SK-N-SH (cell line): ENCODE results near the gene SMIM28. TPM values are rescaled to one million over a fixed set of nuclear protein-coding genes. Genes with fewer than 3 reads are reported as not detected.

Experiments
- CTCF ChIA-PET: fragments of 300-600, 350-600 bp; formaldehyde crosslinking; extraction: SDS; loops from one replicate; lab custom pipeline; 2021; lab: Yijun Ruan, JAX
- POLR2A ChIA-PET: fragments of 350-600 bp; sonication (Branson Sonifier 250); formaldehyde crosslinking; extraction: SDS; loops from one replicate; lab custom pipeline; 2020; ENCODE audit warnings: antibody characterized with exemption, inconsistent platforms; lab: Yijun Ruan, JAX
- DNase-seq: peaks from one replicate; pipeline ENCODE4 v3.0.0; 2012
- H2AFZ ChIP-seq: fragments of 200-600 bp; sonication (generic); 2 replicates; pipeline ENCODE4 v1.8.1; 2016; ENCODE audit warnings: antibody characterized with exemption, mild to moderate bottlenecking, low read depth
- H3F3A ChIP-seq: fragments of 200-600 bp; sonication (generic); replicated peaks from 2 replicates; pipeline ENCODE3; 2016; ENCODE audit warnings: antibody characterized with exemption, mild to moderate bottlenecking; ENCODE audit not compliant: insufficient read depth
- H3K27ac ChIP-seq, 2 experiments: fragments of 200-500 bp in 1 of 2; fragments of 200-600 bp in 1 of 2; sonication (Bioruptor generic) in 1 of 2; sonication (generic), shearing (Covaris generic) in 1 of 2; 2 replicates each; pipeline versions ENCODE4 v1.5.1 to v1.6.1; 2014 to 2016; ENCODE audit warnings: low read depth in 2 of 2, inconsistent platforms in 1 of 2, low read length in 1 of 2, mild to moderate bottlenecking in 1 of 2, mixed read lengths in 1 of 2
- H3K27me3 ChIP-seq: fragments of 200-600 bp; sonication (generic), shearing (Covaris generic); 2 replicates; pipeline ENCODE4 v1.6.1; 2016; ENCODE audit warnings: mixed run types; ENCODE audit not compliant: insufficient read depth
- H3K36me3 ChIP-seq, 2 experiments: fragments of 200-500 bp in 1 of 2; fragments of 200-600 bp in 1 of 2; sonication (Bioruptor generic) in 1 of 2; sonication (generic) in 1 of 2; replicated peaks in 1 of 2; 2 replicates each; pipeline versions ENCODE3 to v1.5.1; 2014 to 2016; ENCODE audit warnings: low read length in 1 of 2, mild to moderate bottlenecking in 1 of 2; ENCODE audit not compliant: insufficient read depth in 2 of 2, control insufficient read depth in 1 of 2
- H3K4me1 ChIP-seq, 2 experiments: fragments of 200-500 bp in 1 of 2; fragments of 200-600 bp in 1 of 2; sonication (Bioruptor generic) in 1 of 2; sonication (generic), shearing (Covaris generic) in 1 of 2; 2 replicates each; pipeline versions ENCODE4 v1.5.1 to v1.6.1; 2014 to 2016; ENCODE audit warnings: low read depth in 1 of 2, low read length in 1 of 2, mixed run types in 1 of 2; ENCODE audit not compliant: insufficient read depth in 2 of 2, control insufficient read depth in 1 of 2
- H3K4me2 ChIP-seq: fragments of 200-600 bp; sonication (generic), shearing (Covaris generic); 2 replicates; pipeline ENCODE4 v1.6.1; 2017; ENCODE audit warnings: mixed run types
- H3K4me3 ChIP-seq, 2 experiments: fragments of 200-500 bp in 1 of 2; fragments of 200-600 bp in 1 of 2; sonication (Bioruptor generic) in 1 of 2; sonication (generic), shearing (Covaris generic) in 1 of 2; 2 replicates each; pipeline versions ENCODE4 v1.5.1 to v1.8.1; 2014 to 2016; ENCODE audit warnings: low read depth in 2 of 2, inconsistent platforms in 1 of 2, low read length in 1 of 2, mild to moderate bottlenecking in 1 of 2, mixed read lengths in 1 of 2, moderate library complexity in 1 of 2
- H3K79me2 ChIP-seq: fragments of 200-600 bp; sonication (generic); 2 replicates; pipeline ENCODE4 v1.8.1; 2017; ENCODE audit warnings: mild to moderate bottlenecking; ENCODE audit not compliant: insufficient read depth
- H3K9ac ChIP-seq: fragments of 200-600 bp; sonication (generic); 2 replicates; pipeline ENCODE4 v1.6.1; 2017; ENCODE audit warnings: mixed run types
- H3K9me2 ChIP-seq: fragments of 200-600 bp; sonication (generic); 2 replicates; pipeline ENCODE4 v1.6.1; 2017; ENCODE audit warnings: mixed run types
- H3K9me3 ChIP-seq: fragments of 200-600 bp; sonication (generic); 2 replicates; pipeline ENCODE4 v1.6.1; 2017; ENCODE audit warnings: mixed run types, mild to moderate bottlenecking, moderate library complexity
- H4K20me1 ChIP-seq: fragments of 200-600 bp; sonication (generic); 2 replicates; pipeline ENCODE4 v1.6.1; 2017; ENCODE audit warnings: mild to moderate bottlenecking, mixed run types; ENCODE audit not compliant: insufficient read depth
- CHD2 ChIP-seq: fragments of 150-350 bp; IDR thresholded peaks from 2 replicates; pipeline ENCODE4 v1.6.1; 2018; ENCODE audit warnings: low read length; ENCODE audit not compliant: partially characterized antibody
- EP300 ChIP-seq, 2 experiments: IDR thresholded peaks; 2 replicates each; pipeline versions ENCODE4 v1.4.0 to v1.6.1; 2012; ENCODE audit warnings: borderline replicate concordance in 1 of 2, low read depth in 1 of 2, low read length in 1 of 2
- FOSL2 ChIP-seq: IDR thresholded peaks from 2 replicates; pipeline ENCODE4 v1.4.0; 2012; ENCODE audit warnings: low read depth, mild to moderate bottlenecking, moderate library complexity, borderline replicate concordance
- FOXJ3 ChIP-seq: sonication (generic); formaldehyde crosslinking; IDR thresholded peaks from 2 replicates; pipeline ENCODE4 v1.5.1; 2020; ENCODE audit warnings: mild to moderate bottlenecking, missing genetic modification reagents
- FOXM1 ChIP-seq: IDR thresholded peaks from 2 replicates; pipeline ENCODE4 v1.4.0; 2012; ENCODE audit warnings: low read depth, mild to moderate bottlenecking
- MEF2A ChIP-seq: IDR thresholded peaks from 2 replicates; pipeline ENCODE4 v1.4.0; 2012; ENCODE audit warnings: low read depth, borderline replicate concordance
- RAD21 ChIP-seq: IDR thresholded peaks from 2 replicates; pipeline ENCODE4 v1.6.1; 2012; ENCODE audit warnings: mild to moderate bottlenecking, low read length
- SIN3A ChIP-seq: IDR thresholded peaks from 2 replicates; pipeline ENCODE4 v1.6.1; 2012; ENCODE audit warnings: low read depth, mild to moderate bottlenecking, low read length, moderate library complexity, borderline replicate concordance
- TAF1 ChIP-seq: IDR thresholded peaks from 2 replicates; pipeline ENCODE4 v1.6.1; 2012; ENCODE audit warnings: low read depth, mild to moderate bottlenecking, low read length, moderate library complexity, borderline replicate concordance
- WGBS: methylation state at CpG from one replicate; pipeline ENCODE4 v1.1.6; 2017; ENCODE audit warnings: low lambda C conversion rate; 5-methylcytosine and 5-hydroxymethylcytosine counted together
- polyA plus RNA-seq, 3 experiments: library from polyadenylated mRNA; depleted of rRNA; stranded (reverse); fragments of >200 nt; gene quantifications; 2 replicates each; pipeline ENCODE4 v1.2.3, GENCODE V29; 2012
- TF ChIP-seq, protein P1 (sequence below): IDR thresholded peaks from 2 replicates; pipeline ENCODE4 v1.6.1; 2012; ENCODE audit warnings: mild to moderate bottlenecking, low read depth, low read length, moderate library complexity
- TF ChIP-seq, protein P2 (sequence below): IDR thresholded peaks from 2 replicates; pipeline ENCODE4; 2012
- TF ChIP-seq, protein P3 (sequence below): fragments of 150-350 bp; IDR thresholded peaks from 2 replicates; pipeline ENCODE4 v1.6.1; 2016; ENCODE audit warnings: mild to moderate bottlenecking, low read depth, low read length
- TF ChIP-seq, protein P4 (sequence below): fragments of 150-350 bp; IDR thresholded peaks from 2 replicates; pipeline ENCODE4 v1.6.1; 2017; ENCODE audit warnings: antibody characterized with exemption, low read length, low read depth, borderline replicate concordance

SMIM28 gene
- polyA plus RNA-seq, 1 of the 3 experiments (the other 2 are of a cell fraction), result not detected

DNA sequence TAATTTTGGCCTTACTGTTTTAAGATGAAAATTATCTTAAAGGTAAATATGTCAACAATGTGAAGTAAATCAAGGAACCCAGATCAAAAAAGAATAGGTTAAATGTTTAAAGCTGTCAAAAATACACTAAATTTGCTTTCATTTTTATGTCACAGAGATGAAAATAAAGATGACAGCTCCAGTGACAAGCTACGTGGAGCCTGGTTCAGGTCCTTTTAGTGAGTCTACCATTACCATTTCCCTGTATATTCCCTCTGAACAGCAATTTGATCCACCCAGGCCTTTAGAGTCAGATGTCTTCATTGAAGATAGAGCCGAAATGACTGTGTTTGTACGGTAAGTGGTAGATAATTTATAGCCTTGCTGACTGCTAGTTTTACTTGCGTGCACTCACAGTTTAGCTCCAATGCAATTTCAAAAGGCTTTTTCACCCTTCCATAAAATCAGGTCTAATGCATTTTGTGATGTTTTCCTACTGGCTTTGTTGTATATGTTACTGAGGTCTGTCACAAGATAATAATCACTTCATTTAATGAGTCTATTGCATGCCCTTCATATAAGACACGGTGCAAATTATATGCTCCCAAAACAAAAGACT is 28.2 kb downstream of the SMIM28 start:
- WGBS, result 95% methylated on average over 5 of the region's 5 CpGs
- ChIA-PET CTCF (interaction anchor here (2.1 kb wide), 1 partner anchor 290 kb away, joined by 14 read pairs; no protein-coding TSS in a partner anchor), POLR2A (no interaction called here)
- DNase-seq, result no peak
- TF ChIP-seq EP300 (IDR thresholded peaks at IDR 0.05; ENCODE audit: borderline replicate concordance in 1 of 2, low read depth in 1 of 2, low read length in 1 of 2) (no peak), TAF1 (no peak), FOXJ3 (CRISPR knock-in tag) (no peak)
- TF ChIP-seq, protein P1, sequence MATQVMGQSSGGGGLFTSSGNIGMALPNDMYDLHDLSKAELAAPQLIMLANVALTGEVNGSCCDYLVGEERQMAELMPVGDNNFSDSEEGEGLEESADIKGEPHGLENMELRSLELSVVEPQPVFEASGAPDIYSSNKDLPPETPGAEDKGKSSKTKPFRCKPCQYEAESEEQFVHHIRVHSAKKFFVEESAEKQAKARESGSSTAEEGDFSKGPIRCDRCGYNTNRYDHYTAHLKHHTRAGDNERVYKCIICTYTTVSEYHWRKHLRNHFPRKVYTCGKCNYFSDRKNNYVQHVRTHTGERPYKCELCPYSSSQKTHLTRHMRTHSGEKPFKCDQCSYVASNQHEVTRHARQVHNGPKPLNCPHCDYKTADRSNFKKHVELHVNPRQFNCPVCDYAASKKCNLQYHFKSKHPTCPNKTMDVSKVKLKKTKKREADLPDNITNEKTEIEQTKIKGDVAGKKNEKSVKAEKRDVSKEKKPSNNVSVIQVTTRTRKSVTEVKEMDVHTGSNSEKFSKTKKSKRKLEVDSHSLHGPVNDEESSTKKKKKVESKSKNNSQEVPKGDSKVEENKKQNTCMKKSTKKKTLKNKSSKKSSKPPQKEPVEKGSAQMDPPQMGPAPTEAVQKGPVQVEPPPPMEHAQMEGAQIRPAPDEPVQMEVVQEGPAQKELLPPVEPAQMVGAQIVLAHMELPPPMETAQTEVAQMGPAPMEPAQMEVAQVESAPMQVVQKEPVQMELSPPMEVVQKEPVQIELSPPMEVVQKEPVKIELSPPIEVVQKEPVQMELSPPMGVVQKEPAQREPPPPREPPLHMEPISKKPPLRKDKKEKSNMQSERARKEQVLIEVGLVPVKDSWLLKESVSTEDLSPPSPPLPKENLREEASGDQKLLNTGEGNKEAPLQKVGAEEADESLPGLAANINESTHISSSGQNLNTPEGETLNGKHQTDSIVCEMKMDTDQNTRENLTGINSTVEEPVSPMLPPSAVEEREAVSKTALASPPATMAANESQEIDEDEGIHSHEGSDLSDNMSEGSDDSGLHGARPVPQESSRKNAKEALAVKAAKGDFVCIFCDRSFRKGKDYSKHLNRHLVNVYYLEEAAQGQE, result no peak
- Histone ChIP-seq H4K20me1 (0 out of 2 replicates have a peak, but pooled peaks cover 3% of the 10 kb centered on the region), H3K4me3 (no peak overlapping the region), H2AFZ (no peak overlapping the region), H3F3A (peaks cover 5% of the 10 kb centered on the region), H3K27ac (no peak overlapping the region), H3K4me2 (no peak overlapping the region), H3K4me1 (peaks cover 0 to 8% of the 10 kb centered on the region in 2 experiments; a peak in 1 of 4 replicates), H3K9me2 (no peaks in the 10 kb centered on the region), H3K79me2 (no peaks in the 10 kb centered on the region), H3K36me3 (peaks cover 2 to 12% of the 10 kb centered on the region in 2 experiments), H3K9ac (no peak overlapping the region), H3K9me3 (no peaks in the 10 kb centered on the region), H3K27me3 (no peaks in the 10 kb centered on the region)

DNA sequence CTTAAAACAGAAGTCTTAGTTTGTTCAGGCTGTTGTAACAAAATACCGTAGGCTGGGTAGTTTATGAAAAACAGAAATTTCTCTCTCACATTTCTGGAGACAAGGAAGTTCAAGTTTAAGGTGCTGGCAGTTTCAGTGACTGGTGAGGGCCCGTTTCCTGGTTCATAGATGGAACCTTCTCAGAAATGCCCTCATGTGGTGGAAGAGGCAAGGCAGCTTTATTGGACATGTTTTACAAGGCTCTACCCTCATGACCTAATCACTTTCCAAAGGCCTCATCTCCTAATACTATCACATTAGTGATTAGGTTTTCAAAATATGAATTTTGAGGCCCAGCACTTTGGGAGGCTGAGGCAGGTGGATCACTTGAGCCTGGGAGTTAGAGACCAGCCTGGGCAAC is 28.7 kb downstream of the SMIM28 start:
- Histone ChIP-seq H3K36me3 (peaks cover 2 to 12% of the 10 kb centered on the region in 2 experiments), H2AFZ (no peak overlapping the region), H3K27ac (no peak overlapping the region), H3K9ac (no peak overlapping the region), H3F3A (peaks cover 8% of the 10 kb centered on the region), H4K20me1 (0 out of 2 replicates have a peak, but pooled peaks cover 3% of the 10 kb centered on the region), H3K79me2 (no peaks in the 10 kb centered on the region), H3K9me3 (no peaks in the 10 kb centered on the region), H3K4me2 (no peak overlapping the region), H3K27me3 (no peaks in the 10 kb centered on the region), H3K4me3 (no peak overlapping the region), H3K4me1 (peaks cover 0 to 8% of the 10 kb centered on the region in 2 experiments; a peak in 1 of 4 replicates), H3K9me2 (no peaks in the 10 kb centered on the region)
- no peak for DNase-seq
- POLR2A ChIA-PET, result no interaction called here
- CTCF ChIA-PET, result no interaction called here
- WGBS, result 95% methylated on average over 2 of the region's 2 CpGs
- no peak for TF ChIP-seq FOSL2
- TF ChIP-seq, protein P1, result no peak
- TF ChIP-seq, protein P2, sequence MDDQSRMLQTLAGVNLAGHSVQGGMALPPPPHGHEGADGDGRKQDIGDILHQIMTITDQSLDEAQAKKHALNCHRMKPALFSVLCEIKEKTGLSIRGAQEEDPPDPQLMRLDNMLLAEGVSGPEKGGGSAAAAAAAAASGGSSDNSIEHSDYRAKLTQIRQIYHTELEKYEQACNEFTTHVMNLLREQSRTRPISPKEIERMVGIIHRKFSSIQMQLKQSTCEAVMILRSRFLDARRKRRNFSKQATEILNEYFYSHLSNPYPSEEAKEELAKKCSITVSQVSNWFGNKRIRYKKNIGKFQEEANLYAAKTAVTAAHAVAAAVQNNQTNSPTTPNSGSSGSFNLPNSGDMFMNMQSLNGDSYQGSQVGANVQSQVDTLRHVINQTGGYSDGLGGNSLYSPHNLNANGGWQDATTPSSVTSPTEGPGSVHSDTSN, result no peak
- TF ChIP-seq SIN3A, result no peak
- TF ChIP-seq RAD21, result no peak
- TF ChIP-seq, protein P3, sequence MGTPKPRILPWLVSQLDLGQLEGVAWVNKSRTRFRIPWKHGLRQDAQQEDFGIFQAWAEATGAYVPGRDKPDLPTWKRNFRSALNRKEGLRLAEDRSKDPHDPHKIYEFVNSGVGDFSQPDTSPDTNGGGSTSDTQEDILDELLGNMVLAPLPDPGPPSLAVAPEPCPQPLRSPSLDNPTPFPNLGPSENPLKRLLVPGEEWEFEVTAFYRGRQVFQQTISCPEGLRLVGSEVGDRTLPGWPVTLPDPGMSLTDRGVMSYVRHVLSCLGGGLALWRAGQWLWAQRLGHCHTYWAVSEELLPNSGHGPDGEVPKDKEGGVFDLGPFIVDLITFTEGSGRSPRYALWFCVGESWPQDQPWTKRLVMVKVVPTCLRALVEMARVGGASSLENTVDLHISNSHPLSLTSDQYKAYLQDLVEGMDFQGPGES, result no peak
- TF ChIP-seq FOXM1, result no peak
- TF ChIP-seq, protein P4, sequence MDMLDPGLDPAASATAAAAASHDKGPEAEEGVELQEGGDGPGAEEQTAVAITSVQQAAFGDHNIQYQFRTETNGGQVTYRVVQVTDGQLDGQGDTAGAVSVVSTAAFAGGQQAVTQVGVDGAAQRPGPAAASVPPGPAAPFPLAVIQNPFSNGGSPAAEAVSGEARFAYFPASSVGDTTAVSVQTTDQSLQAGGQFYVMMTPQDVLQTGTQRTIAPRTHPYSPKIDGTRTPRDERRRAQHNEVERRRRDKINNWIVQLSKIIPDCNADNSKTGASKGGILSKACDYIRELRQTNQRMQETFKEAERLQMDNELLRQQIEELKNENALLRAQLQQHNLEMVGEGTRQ, result no peak
- TF ChIP-seq MEF2A, result no peak
- no peak for TF ChIP-seq CHD2
- no peak for TF ChIP-seq FOXJ3 (CRISPR knock-in tag)
